ENCODE measurements around the gene SIM2.
A peak's percentile ranks its signal among the peaks of the same experiment; 100 is the strongest.

SIM2 gene

GRCh38 chr21:36743446-36743845 lies 44.5 kb downstream of the SIM2 start:
- FAIRE-seq: no peak

GRCh38 chr21:36744190-36744559 lies 45.3 kb downstream of the SIM2 start:
- FAIRE-seq: no peak

GRCh38 chr21:36744560-36745231 lies 45.8 kb downstream of the SIM2 start:
- no peak for FAIRE-seq

GRCh38 chr21:36745459-36745858 lies 46.5 kb downstream of the SIM2 start:
- no peak for FAIRE-seq

GRCh38 chr21:36747041-36747814 lies 48.3 kb downstream of the SIM2 start:
- no peak for FAIRE-seq

- FAIRE-seq: no peak
Measured at GRCh38 chr21:36747815-36748383, 49.0 kb downstream of the SIM2 start.

GRCh38 chr21:36749935-36750575 lies 51.1 kb downstream of the SIM2 start:
- peak; percentile 65 for FAIRE-seq

- no peak for FAIRE-seq
Measured at GRCh38 chr21:36750576-36750959, 51.7 kb downstream of the SIM2 start.

GRCh38 chr21:36751383-36751782 lies 52.5 kb downstream of the SIM2 start:
- FAIRE-seq: no peak

GRCh38 chr21:36753556-36753955 lies 54.6 kb downstream of the SIM2 start:
- FAIRE-seq: peak; percentile 92

GRCh38 chr21:36754241-36754898 lies 55.5 kb downstream of the SIM2 start:
- FAIRE-seq: peak; percentile 78

GRCh38 chr21:36756527-36756926 lies 57.6 kb downstream of the SIM2 start:
- peak; percentile 60 for FAIRE-seq

- peak; percentile 71 for FAIRE-seq
Measured at GRCh38 chr21:36757196-36757595, 58.3 kb downstream of the SIM2 start.

- no peak for FAIRE-seq
Measured at GRCh38 chr21:36759348-36760083, 60.6 kb downstream of the SIM2 start.

GRCh38 chr21:36761685-36762084 lies 62.8 kb downstream of the SIM2 start:
- FAIRE-seq: no peak

GRCh38 chr21:36762642-36763041 lies 63.7 kb downstream of the SIM2 start:
- no peak for FAIRE-seq

GRCh38 chr21:36763305-36763704 lies 64.4 kb downstream of the SIM2 start:
- no peak for FAIRE-seq

- FAIRE-seq: no peak
Measured at GRCh38 chr21:36765229-36765628, 66.3 kb downstream of the SIM2 start.

GRCh38 chr21:36766511-36766910 lies 67.6 kb downstream of the SIM2 start:
- FAIRE-seq: no peak

- FAIRE-seq: no peak
Measured at GRCh38 chr21:36767096-36767495, 68.2 kb downstream of the SIM2 start.

GRCh38 chr21:36768496-36768895 lies 69.6 kb downstream of the SIM2 start:
- no peak for FAIRE-seq

- peak; percentile 32 for FAIRE-seq
Measured at GRCh38 chr21:36769051-36769839, 70.3 kb downstream of the SIM2 start.
